H1 (cell line): ENCODE measurements around the gene NET1. TPM values are rescaled to one million over a fixed set of nuclear protein-coding genes. Genes with fewer than 3 reads are reported as not detected.

Source experiments
- CTCF ChIA-PET: fragments of 300-600 bp; sonication (Branson Sonifier 250); formaldehyde crosslinking; loops from one replicate; lab custom pipeline; 2021; ENCODE audit not compliant: partially characterized antibody; lab: Charles Lee
- POLR2A ChIA-PET: fragments of 300-600 bp; sonication (Branson Sonifier 250); formaldehyde crosslinking; loops from one replicate; lab custom pipeline; 2021; ENCODE audit warnings: inconsistent platforms; ENCODE audit not compliant: partially characterized antibody; lab: Charles Lee
- DNase-seq, 2 experiments: peaks; one replicate each; pipeline versions ENCODE4 v3.0.0 to v3.0.0-alpha.2; 2010 to 2022; ENCODE audit warnings: low spot score in 2 of 2, low read depth in 1 of 2, mixed read lengths in 1 of 2
- FAIRE-seq: peaks from 2 replicates; lab custom pipeline; 2011; peaks lifted over from hg19 to GRCh38; lab: Jason Lieb, UNC
- H2AFZ ChIP-seq: 2 replicates; pipeline ENCODE4 v1.8.1; 2012; ENCODE audit warnings: low read length, inconsistent platforms
- H2AK5ac ChIP-seq: 2 replicates; pipeline ENCODE4 v1.6.1; 2013; ENCODE audit warnings: low read depth, low read length
- H2BK120ac ChIP-seq: replicated peaks from 2 replicates; pipeline ENCODE3; 2013; ENCODE audit warnings: low read depth, low read length, inconsistent platforms
- H2BK12ac ChIP-seq: 2 replicates; pipeline ENCODE4 v1.6.1; 2013; ENCODE audit warnings: low read depth, low read length
- H2BK15ac ChIP-seq: 2 replicates; pipeline ENCODE4 v1.6.1; 2013; ENCODE audit warnings: low read length
- H2BK20ac ChIP-seq: 2 replicates; pipeline ENCODE4 v1.6.1; 2013; ENCODE audit warnings: low read length
- H2BK5ac ChIP-seq: 2 replicates; pipeline ENCODE4 v1.6.1; 2013; ENCODE audit warnings: low read depth, low read length
- H3K14ac ChIP-seq: 2 replicates; pipeline ENCODE4 v1.6.1; 2013; ENCODE audit warnings: inconsistent platforms; ENCODE audit not compliant: insufficient read length
- H3K18ac ChIP-seq: 2 replicates; pipeline ENCODE4 v1.6.1; 2013; ENCODE audit warnings: low read length; ENCODE audit errors: extremely low read depth
- H3K23ac ChIP-seq: 2 replicates; pipeline ENCODE4 v1.6.1; 2013; ENCODE audit warnings: inconsistent platforms; ENCODE audit not compliant: insufficient read length
- H3K23me2 ChIP-seq: 2 replicates; pipeline ENCODE4 v1.6.1; 2013; ENCODE audit warnings: low read depth, low read length
- H3K27ac ChIP-seq: 2 replicates; pipeline ENCODE4 v1.6.1; 2011; ENCODE audit warnings: low read depth, low read length, inconsistent platforms
- H3K27me3 ChIP-seq, 4 experiments: replicated peaks in 1 of 4; 1 replicate in 1 of 4; 2 replicates in 3 of 4; pipeline versions ENCODE4 v1.6.1 to v1.8.1; 2011 to 2013; ENCODE audit warnings: low read length in 3 of 4, mild to moderate bottlenecking in 3 of 4, inconsistent platforms in 2 of 4, mixed read lengths in 2 of 4, moderate library complexity in 1 of 4; ENCODE audit not compliant: control insufficient read depth in 3 of 4, insufficient read depth in 3 of 4; ENCODE audit errors: extremely low read depth in 1 of 4
- H3K36me3 ChIP-seq, 4 experiments: 2 replicates each; pipeline versions ENCODE4 v1.6.1 to v1.8.1; 2011 to 2013; ENCODE audit warnings: mild to moderate bottlenecking in 4 of 4, low read length in 3 of 4, moderate library complexity in 2 of 4, control low read depth in 1 of 4, inconsistent platforms in 1 of 4; ENCODE audit not compliant: insufficient read depth in 4 of 4, control insufficient read depth in 2 of 4
- H3K4ac ChIP-seq: replicated peaks from 2 replicates; pipeline ENCODE3; 2013; ENCODE audit warnings: low read length, low read depth, mixed read lengths, inconsistent platforms; ENCODE audit not compliant: insufficient read length
- H3K4me1 ChIP-seq, 4 experiments: replicated peaks in 1 of 4; 1 replicate in 1 of 4; 2 replicates in 3 of 4; pipeline versions ENCODE4 v1.6.1 to v1.8.1; 2011 to 2013; ENCODE audit warnings: low read length in 3 of 4, inconsistent platforms in 2 of 4, mixed read lengths in 1 of 4; ENCODE audit not compliant: insufficient read depth in 4 of 4, control insufficient read depth in 3 of 4
- H3K4me2 ChIP-seq, 2 experiments: 2 replicates each; pipeline versions ENCODE4 v1.6.1 to v1.8.1; 2011 to 2013; ENCODE audit warnings: low read depth in 2 of 2, low read length in 2 of 2, control low read depth in 1 of 2, inconsistent platforms in 1 of 2, mild to moderate bottlenecking in 1 of 2; ENCODE audit not compliant: insufficient read depth in 1 of 2
- H3K4me3 ChIP-seq, 4 experiments: fragments of 200-600, 300-600 bp in 1 of 4; sonication (generic), shearing (Covaris generic), sonication (Bioruptor Twin) in 1 of 4; 2 replicates each; pipeline versions ENCODE4 v1.5.1 to v1.8.1; 2011 to 2016; ENCODE audit warnings: low read length in 4 of 4, low read depth in 3 of 4, control low read depth in 2 of 4, inconsistent platforms in 2 of 4, mild to moderate bottlenecking in 2 of 4, mixed read lengths in 1 of 4, moderate library complexity in 1 of 4; ENCODE audit not compliant: insufficient read depth in 2 of 4; ENCODE audit errors: extremely low read depth in 1 of 4
- H3K56ac ChIP-seq: replicated peaks from 2 replicates; pipeline ENCODE3; 2013; ENCODE audit warnings: low read depth, mild to moderate bottlenecking, mixed read lengths, low read length, inconsistent platforms; ENCODE audit not compliant: insufficient read length
- H3K79me1 ChIP-seq: 2 replicates; pipeline ENCODE4 v1.6.1; 2013; ENCODE audit warnings: low read depth, low read length, control low read depth
- H3K79me2 ChIP-seq, 2 experiments: 2 replicates each; pipeline versions ENCODE4 v1.6.1 to v1.8.1; 2012 to 2013; ENCODE audit warnings: low read length in 2 of 2, mild to moderate bottlenecking in 2 of 2, inconsistent platforms in 1 of 2; ENCODE audit not compliant: insufficient read depth in 2 of 2, control insufficient read depth in 1 of 2
- H3K9ac ChIP-seq, 4 experiments: replicated peaks in 1 of 4; 1 replicate in 1 of 4; 2 replicates in 3 of 4; pipeline versions ENCODE4 v1.6.1 to v1.8.1; 2011 to 2013; ENCODE audit warnings: low read depth in 3 of 4, low read length in 3 of 4, control low read depth in 2 of 4, mild to moderate bottlenecking in 2 of 4, moderate library complexity in 2 of 4, inconsistent platforms in 1 of 4; ENCODE audit errors: extremely low read depth in 1 of 4
- H3K9me3 ChIP-seq, 2 experiments: 2 replicates each; pipeline versions ENCODE4 v1.6.1 to v1.8.1; 2012 to 2013; ENCODE audit warnings: mild to moderate bottlenecking in 2 of 2, moderate library complexity in 2 of 2, control low read depth in 1 of 2, inconsistent platforms in 1 of 2, low read depth in 1 of 2, low read length in 1 of 2, mixed read lengths in 1 of 2; ENCODE audit not compliant: insufficient read depth in 2 of 2
- H4K20me1 ChIP-seq, 2 experiments: replicated peaks in 1 of 2; 2 replicates each; pipeline versions ENCODE3 to v1.8.1; 2011 to 2013; ENCODE audit warnings: inconsistent platforms in 2 of 2, low read length in 2 of 2, mild to moderate bottlenecking in 1 of 2; ENCODE audit not compliant: insufficient read depth in 2 of 2, control insufficient read depth in 1 of 2
- H4K5ac ChIP-seq: 2 replicates; pipeline ENCODE4 v1.6.1; 2013; ENCODE audit warnings: low read length, low read depth, mixed read lengths, inconsistent platforms; ENCODE audit not compliant: insufficient read length
- H4K8ac ChIP-seq: 2 replicates; pipeline ENCODE4 v1.8.0; 2013; ENCODE audit warnings: mild to moderate bottlenecking, moderate library complexity, low read length, inconsistent platforms; ENCODE audit not compliant: insufficient read depth; ENCODE audit errors: extremely low read depth
- H4K91ac ChIP-seq: replicated peaks from 2 replicates; pipeline ENCODE3; 2013; ENCODE audit warnings: low read length, mixed read lengths, inconsistent platforms; ENCODE audit not compliant: insufficient read length
- ATF3 ChIP-seq: IDR thresholded peaks from 2 replicates; pipeline ENCODE4 v1.6.1; 2011; ENCODE audit warnings: low read depth, mild to moderate bottlenecking, low read length; ENCODE audit not compliant: insufficient read depth
- BACH1 ChIP-seq: IDR thresholded peaks from 2 replicates; pipeline ENCODE4 v1.6.1; 2012; ENCODE audit warnings: low read length, improper control_type of control experiment
- CEBPB ChIP-seq: IDR thresholded peaks from 2 replicates; pipeline ENCODE4 v1.6.1; 2012; ENCODE audit warnings: low read depth, low read length
- CHD2 ChIP-seq: IDR thresholded peaks from 2 replicates; pipeline ENCODE4 v1.6.1; 2012; ENCODE audit warnings: low read length, improper control_type of control experiment
- JUND ChIP-seq: IDR thresholded peaks from 2 replicates; pipeline ENCODE4 v1.6.1; 2011; ENCODE audit warnings: mild to moderate bottlenecking, improper control_type of control experiment, low read length
- KDM4A ChIP-seq: IDR thresholded peaks from one replicate; pipeline ENCODE4 v1.7.1; 2012; ENCODE audit warnings: low read depth, mild to moderate bottlenecking, moderate library complexity, low read length, inconsistent platforms; ENCODE audit not compliant: severe bottlenecking
- NANOG ChIP-seq: IDR thresholded peaks from 2 replicates; pipeline ENCODE4 v1.6.1; 2011; ENCODE audit warnings: low read length, low read depth, mild to moderate bottlenecking, inconsistent platforms; ENCODE audit not compliant: insufficient read depth, poor library complexity, severe bottlenecking
- PHF8 ChIP-seq: fragments of 200-600 bp; sonication (generic); conservative IDR thresholded peaks from 2 replicates; pipeline ENCODE4 v1.7.1; 2012; ENCODE audit warnings: low read depth, mild to moderate bottlenecking, inconsistent platforms, low read length, moderate library complexity
- POLR2A ChIP-seq, 2 experiments: IDR thresholded peaks; 1 replicate in 1 of 2; 2 replicates in 1 of 2; pipeline ENCODE4 v1.6.1; 2011; ENCODE audit warnings: low read depth in 2 of 2, low read length in 2 of 2, mild to moderate bottlenecking in 2 of 2; ENCODE audit errors: control extremely low read depth in 1 of 2
- POLR2AphosphoS5 ChIP-seq: IDR thresholded peaks from 2 replicates; pipeline ENCODE4 v1.6.1; 2011; ENCODE audit warnings: low read depth, low read length
- SAP30 ChIP-seq: fragments of 300-600 bp; sonication (generic); IDR thresholded peaks from 2 replicates; pipeline ENCODE4 v1.7.1; 2012; ENCODE audit warnings: low read length, moderate library complexity, mild to moderate bottlenecking, inconsistent platforms; ENCODE audit not compliant: insufficient read depth, insufficient replicate concordance
- SP1 ChIP-seq: IDR thresholded peaks from 2 replicates; pipeline ENCODE4 v1.6.1; 2011; ENCODE audit warnings: low read depth, low read length
- SRF ChIP-seq: IDR thresholded peaks from 2 replicates; pipeline ENCODE4 v1.6.1; 2011; ENCODE audit warnings: mild to moderate bottlenecking, low read depth, low read length, moderate library complexity
- TAF1 ChIP-seq: IDR thresholded peaks from 2 replicates; pipeline ENCODE4 v1.6.1; 2011; ENCODE audit warnings: mild to moderate bottlenecking, low read depth, low read length
- TEAD4 ChIP-seq: IDR thresholded peaks from 2 replicates; pipeline ENCODE4 v1.6.1; 2012; ENCODE audit warnings: low read depth, low read length, inconsistent platforms, mixed read lengths
- WGBS, 2 experiments: shearing (Covaris generic) in 1 of 2; methylation state at CpG; one replicate each; pipeline versions ENCODE4 v1.1.6 to v1.1.7; 2013 to 2015; ENCODE audit warnings: low lambda C conversion rate in 2 of 2, mixed read lengths in 2 of 2, inconsistent platforms in 1 of 2, low coverage in 1 of 2, missing lambda C conversion rate in 1 of 2; ENCODE audit not compliant: insufficient replicate concordance in 2 of 2, insufficient coverage in 1 of 2, insufficient read length in 1 of 2; ENCODE audit errors: extremely low coverage in 1 of 2, missing lambda C conversion rate in 1 of 2; 5-methylcytosine and 5-hydroxymethylcytosine counted together
- polyA plus RNA-seq, 7 experiments: library from polyadenylated mRNA; depleted of rRNA in 3 of 7; stranded (reverse) in 5 of 7; unstranded in 2 of 7; fragments of >200 nt in 5 of 7; fragments of 200-250 nt in 2 of 7; gene quantifications; 1 replicate in 5 of 7; 2 replicates in 1 of 7; 4 replicates in 1 of 7; pipeline versions ENCODE4 v1.2.1 to v1.2.3, GENCODE V29; 2011 to 2013; ENCODE audit warnings: missing spikeins in 2 of 7, mixed read lengths in 2 of 7
- total RNA-seq: library from RNA; stranded (reverse); fragmentation: NEBNext Ultra II Directional; extraction: Animal tissue kit (Norgen Biotek cat#: 25700); gene quantifications from 2 replicates; pipeline ENCODE4 v1.2.1, GENCODE V29; 2021

The NET1 gene
- total and polyA plus RNA-seq, 2 of the 8 experiments (the other 6 are each of a cell fraction or from before 2014, with no cell fraction given) = 21.5 to 117 TPM

DNA sequence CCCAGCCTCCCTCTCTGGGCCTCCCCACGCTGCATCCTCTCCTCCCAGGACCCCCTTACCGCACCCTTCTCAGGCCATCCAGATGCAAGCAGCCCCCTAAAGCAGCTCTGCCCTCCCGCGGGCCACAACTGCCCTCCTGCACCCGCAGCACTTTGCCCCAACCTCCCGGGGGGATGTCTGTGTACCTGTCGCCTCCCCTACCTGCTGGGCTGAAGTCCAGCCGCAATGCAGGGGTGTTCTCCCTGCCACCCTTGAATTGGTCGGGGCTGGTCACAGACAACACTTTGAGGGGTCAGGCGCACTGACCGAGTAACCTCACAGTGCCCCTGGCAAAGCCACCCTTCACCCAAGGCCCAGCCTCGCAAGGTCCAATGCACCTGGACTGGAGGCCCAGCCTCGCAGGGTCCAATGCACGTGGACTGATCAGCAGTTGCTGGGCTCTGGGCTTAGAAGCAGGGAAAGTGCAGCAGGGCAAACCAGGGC is 95.3 kb downstream of the NET1 start:
- Histone ChIP-seq H3K23ac (no peak overlapping the region), H2AK5ac (no peak overlapping the region), H3K36me3 (no peaks in the 10 kb centered on the region), H3K4me2 (no peak overlapping the region), H3K4me3 (no peak overlapping the region), H3K79me2 (no peaks in the 10 kb centered on the region), H3K23me2 (no peaks in the 10 kb centered on the region; the same call in 1 of the 2 replicates), H4K91ac (no peak overlapping the region), H2AFZ (no peak overlapping the region), H2BK12ac (no peak overlapping the region), H3K4ac (no peak overlapping the region), H3K18ac (no peak overlapping the region), H3K4me1 (no peaks in the 10 kb centered on the region; a peak in 1 of 7 replicates), H3K9me3 (no peaks in the 10 kb centered on the region), H2BK5ac (no peak overlapping the region), H3K27ac (no peak overlapping the region), H2BK120ac (no peak overlapping the region), H3K14ac (no peak overlapping the region), H3K9ac (no peak overlapping the region), H3K56ac (no peak overlapping the region), H4K8ac (no peak overlapping the region), H4K5ac (no peak overlapping the region), H4K20me1 (no peaks in the 10 kb centered on the region), H2BK15ac (no peak overlapping the region), H3K27me3 (no peaks in the 10 kb centered on the region), H2BK20ac (no peak overlapping the region), H3K79me1 (no peaks in the 10 kb centered on the region)
- 88% methylated on average over 14 of the region's 14 CpGs; no CpG with 5 or more reads in 1 of the 2 experiments for WGBS, 2 experiments
- ChIA-PET CTCF (interaction anchor here (0.8 to 1.7 kb wide), 3 partner anchors 13 to 59 kb away, joined by 3 to 4 read pairs (median 3); no protein-coding TSS in a partner anchor), POLR2A (no interaction called here)
- no peak for FAIRE-seq
- no peak for DNase-seq
- no peak for TF ChIP-seq SP1
- TF ChIP-seq BACH1 = no peak
- TF ChIP-seq TAF1 = no peak
- TF ChIP-seq NANOG = no peak
- TF ChIP-seq CEBPB = no peak
- TF ChIP-seq KDM4A = no peak
- no peak for TF ChIP-seq SAP30
- TF ChIP-seq POLR2AphosphoS5 = no peak
- no peak for TF ChIP-seq CHD2
- TF ChIP-seq TEAD4 = no peak
- no peak for TF ChIP-seq SRF
- TF ChIP-seq ATF3 = no peak
- no peak for TF ChIP-seq PHF8
- TF ChIP-seq POLR2A (IDR thresholded peaks at IDR 0.05; ENCODE audit: control extremely low read depth in 1 of 2, low read depth in 2 of 2, low read length in 2 of 2) = no peak
- TF ChIP-seq JUND = no peak
